ENCODE measurements around the gene CLBA1.
A peak's percentile ranks its signal among the peaks of the same experiment; 100 is the strongest.
"Not testable (repeated sequence)": the region's sequence is repeated elsewhere in the genome, so short reads cannot be mapped to it uniquely, and the experiment has no call there.

CLBA1 gene

GRCh38 chr14:104947881-104948735 lies 37.5 kb upstream of the CLBA1 start:
- DNase-seq = not testable (repeated sequence)

DNA sequence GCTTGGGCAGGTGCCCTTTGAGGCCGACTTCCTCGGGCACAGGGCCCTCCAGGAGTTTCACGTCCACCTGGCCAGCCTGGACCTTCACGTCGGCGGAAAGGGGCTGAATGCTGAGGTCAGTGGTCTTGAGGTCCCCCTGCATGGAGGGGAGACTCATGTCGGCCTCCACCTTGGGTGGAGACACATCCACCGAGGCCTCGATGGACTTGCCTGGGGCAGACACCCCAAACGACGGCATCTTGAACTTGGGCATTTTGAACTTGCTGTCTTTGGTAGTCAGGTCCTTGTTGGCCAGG lies 36.9 kb upstream of the CLBA1 start:
- no peak for DNase-seq

GRCh38 chr14:104949406-104949955 lies 36.1 kb upstream of the CLBA1 start:
- not testable (repeated sequence) for DNase-seq

- no peak for DNase-seq
Observed at GRCh38 chr14:104950021-104950420, 35.6 kb upstream of the CLBA1 start.

DNA sequence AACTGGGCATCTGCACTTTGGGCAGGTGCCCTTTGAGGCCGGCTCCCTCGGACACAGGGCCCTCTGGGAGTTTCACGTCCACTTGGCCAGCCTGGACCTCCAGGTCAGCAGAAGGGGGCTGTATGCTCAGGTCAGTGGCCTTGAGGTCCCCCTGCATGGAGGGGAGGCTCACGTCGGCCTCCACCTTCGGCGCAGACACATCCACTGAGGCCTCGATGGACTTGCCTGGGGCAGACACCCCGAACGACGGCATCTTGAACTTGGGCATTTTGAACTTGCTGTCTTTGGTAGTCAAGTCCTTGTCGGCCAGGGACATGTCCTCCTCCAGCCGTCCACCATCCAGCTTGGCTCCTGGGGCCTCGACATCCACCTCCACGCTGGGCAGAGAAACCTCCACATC lies 34.9 kb upstream of the CLBA1 start:
- not testable (repeated sequence) for DNase-seq

GRCh38 chr14:104951863-104952657 lies 33.5 kb upstream of the CLBA1 start:
- not testable (repeated sequence) for DNase-seq

GRCh38 chr14:104953097-104953496 lies 32.5 kb upstream of the CLBA1 start:
- DNase-seq = no peak

GRCh38 chr14:104953896-104954656 lies 31.5 kb upstream of the CLBA1 start:
- DNase-seq = no peak

DNA sequence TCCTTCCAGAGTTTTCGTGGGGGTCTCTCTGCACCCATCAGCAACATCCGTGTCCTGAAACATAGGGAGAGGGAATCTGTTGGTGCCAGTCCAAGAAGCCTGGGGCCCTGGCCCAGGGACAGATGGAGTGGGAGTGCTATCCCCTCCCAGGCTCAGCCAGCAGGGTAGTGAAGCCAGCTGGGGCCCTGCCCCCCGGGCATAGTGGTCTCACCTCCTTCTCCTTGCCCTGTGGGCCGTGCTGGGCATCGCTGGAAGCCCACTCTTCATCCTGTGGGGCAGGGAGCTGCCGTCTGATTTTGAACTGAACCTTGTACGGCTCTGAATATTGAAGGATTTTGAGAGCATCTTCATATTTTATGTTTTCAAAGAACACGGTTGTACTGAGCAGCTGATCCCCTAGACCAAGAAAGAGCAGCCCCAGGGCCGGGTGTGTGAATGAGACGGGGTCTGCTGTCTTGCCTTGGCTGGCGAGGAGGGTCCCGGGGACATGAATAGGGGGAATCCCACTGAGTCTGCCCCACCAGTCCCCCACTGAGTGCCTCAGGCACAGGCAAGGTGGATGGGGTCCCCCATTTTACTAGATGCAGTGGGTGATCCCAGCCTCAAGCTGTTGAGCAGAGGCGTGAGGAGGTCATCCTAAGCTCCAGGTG lies 30.7 kb upstream of the CLBA1 start:
- no peak for DNase-seq

DNA sequence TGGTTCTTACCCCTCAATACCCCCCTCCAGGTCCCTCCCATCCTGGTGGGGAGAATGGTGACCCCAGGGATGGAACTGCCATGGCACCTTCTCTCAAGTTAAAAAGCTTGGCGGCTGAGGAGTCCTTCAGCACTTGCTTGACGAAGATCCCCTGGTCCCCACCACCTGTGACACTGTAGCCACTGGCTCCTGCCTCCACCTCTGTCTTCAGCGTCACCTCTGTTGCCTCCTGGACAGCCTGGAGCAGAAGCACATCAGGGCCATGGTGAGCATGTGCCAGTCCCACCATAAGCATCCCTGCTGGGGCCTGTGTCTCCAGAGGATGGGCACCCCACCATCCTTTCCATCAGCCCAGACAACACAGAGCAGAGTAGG lies 30.2 kb upstream of the CLBA1 start:
- DNase-seq = no peak

DNA sequence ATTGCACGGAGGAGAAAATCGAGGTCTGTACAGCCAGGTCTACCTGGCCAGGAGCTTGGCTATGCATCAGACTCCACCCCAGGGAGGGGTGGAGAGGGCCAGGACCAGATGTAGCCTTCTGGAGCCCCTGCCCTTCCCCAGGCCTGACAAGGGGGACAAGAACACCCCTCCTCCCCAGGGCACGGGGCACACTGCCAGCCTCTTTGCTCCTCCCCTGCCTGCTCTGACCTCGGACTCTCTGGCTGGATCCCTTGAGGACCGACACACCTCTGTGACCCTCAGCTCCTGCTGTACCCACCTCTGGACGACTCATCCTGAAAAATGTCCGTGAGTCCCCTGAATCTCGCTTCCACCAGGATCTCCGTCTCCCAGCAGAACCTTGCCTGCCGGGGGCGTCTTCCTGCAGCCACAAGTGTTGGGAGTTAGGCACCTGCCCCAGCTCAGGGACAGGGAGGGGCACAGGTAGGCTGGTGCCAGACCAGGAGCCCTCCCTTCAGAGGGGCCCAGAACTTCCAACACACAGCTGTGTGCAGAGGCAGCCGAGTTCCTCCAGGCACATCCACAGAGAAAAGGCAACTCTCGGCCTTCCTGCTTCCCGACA lies 29.2 kb upstream of the CLBA1 start:
- no peak for DNase-seq

DNA sequence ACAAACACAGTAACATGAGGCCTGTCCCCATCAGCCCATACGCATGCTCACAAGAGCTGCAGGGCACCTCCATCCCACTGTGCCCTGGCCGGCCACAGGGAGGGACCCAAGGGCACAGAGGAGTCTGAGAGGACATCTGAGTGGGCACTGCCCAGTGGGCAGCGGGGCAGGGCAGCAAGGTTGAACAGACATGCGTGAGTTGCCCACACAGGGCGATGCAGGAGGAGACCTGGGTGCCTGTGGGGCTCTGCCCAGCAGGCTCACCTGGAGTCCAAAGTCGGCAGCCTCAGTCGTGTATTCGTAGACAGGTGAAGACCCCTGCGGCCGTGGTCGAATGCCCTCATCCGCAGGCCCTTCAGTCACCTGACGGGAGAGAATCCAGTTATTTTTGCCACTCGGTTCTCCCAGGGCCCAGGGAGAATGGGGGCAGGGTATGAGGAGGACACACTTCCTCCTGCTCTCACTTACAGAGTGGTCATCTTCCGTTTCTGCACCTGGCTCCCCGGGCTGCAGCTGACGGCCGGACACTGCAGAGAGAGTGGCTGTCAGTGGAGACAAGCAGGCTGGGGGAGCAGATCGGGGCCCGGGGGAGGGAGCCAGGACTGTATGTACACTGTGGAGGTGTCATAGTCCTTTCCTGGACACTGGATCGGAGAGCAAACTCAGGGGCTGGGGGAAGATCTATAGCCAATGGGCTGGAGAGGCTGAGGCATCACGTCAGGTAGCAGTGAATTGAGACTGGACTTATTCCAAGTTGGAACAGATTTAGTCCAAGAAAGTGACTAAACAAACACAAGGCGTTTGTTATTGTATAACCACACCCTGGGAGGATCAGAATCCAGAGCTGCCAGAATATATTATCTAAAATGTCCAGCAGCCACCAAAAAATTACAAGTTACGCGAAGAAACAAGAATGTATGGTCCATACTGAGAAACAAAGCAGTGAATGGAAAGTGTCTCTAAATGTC lies 28.2 kb upstream of the CLBA1 start:
- DNase-seq = no peak

- DNase-seq = no peak
Observed at GRCh38 chr14:104964546-104964945, 21.0 kb upstream of the CLBA1 start.

- DNase-seq = no peak
Observed at GRCh38 chr14:104965561-104966231, 19.9 kb upstream of the CLBA1 start.

DNA sequence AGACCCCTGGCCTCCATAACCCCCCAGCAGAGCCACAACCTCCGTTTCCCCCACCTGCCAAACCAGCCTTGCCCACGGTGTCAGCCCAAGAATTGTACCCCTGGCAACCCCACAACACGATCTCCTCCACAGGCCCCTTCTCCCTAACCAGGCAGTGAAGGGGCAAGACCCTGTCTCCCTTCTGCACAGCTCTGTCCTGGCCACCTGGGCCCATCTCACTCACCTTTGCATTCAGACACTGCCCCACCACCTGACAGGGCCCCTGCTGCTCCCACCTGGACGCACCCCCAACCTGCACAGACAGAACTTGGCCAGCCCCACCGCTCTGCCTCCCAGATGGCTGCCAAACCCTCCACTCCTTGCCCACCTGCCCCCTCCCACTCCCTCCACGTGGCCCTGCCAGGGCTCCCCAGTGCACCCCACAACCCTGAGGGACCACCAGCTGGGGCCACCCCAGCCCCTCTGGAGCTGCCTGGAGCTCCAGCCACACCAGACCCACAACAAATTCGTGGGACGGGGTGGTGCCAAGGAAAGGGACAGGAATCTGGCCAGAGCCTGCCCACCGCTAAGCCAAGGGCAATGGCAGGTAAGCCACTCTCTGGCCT lies 19.2 kb upstream of the CLBA1 start:
- DNase-seq = no peak

DNA sequence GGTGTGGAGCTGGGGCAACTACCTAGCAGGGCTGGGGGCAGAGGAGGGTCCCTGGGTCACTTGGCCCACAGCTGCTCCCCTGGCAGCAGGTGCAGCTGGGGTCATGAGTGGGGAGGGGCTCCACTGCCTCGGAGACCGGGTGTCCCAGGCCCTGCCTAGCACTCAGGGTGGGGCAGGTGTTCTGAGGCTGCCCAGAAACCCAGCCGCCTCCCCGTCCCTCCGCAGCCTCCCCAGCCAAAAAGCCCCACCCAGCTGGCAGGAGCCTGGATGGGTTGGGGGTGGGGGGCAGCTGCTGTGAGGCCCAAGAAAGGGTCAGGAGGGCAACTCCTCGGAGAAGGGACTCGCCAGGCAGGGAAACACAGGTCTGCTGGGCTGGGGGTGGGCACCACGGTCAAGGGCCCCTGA lies 18.6 kb upstream of the CLBA1 start:
- DNase-seq = no peak

DNA sequence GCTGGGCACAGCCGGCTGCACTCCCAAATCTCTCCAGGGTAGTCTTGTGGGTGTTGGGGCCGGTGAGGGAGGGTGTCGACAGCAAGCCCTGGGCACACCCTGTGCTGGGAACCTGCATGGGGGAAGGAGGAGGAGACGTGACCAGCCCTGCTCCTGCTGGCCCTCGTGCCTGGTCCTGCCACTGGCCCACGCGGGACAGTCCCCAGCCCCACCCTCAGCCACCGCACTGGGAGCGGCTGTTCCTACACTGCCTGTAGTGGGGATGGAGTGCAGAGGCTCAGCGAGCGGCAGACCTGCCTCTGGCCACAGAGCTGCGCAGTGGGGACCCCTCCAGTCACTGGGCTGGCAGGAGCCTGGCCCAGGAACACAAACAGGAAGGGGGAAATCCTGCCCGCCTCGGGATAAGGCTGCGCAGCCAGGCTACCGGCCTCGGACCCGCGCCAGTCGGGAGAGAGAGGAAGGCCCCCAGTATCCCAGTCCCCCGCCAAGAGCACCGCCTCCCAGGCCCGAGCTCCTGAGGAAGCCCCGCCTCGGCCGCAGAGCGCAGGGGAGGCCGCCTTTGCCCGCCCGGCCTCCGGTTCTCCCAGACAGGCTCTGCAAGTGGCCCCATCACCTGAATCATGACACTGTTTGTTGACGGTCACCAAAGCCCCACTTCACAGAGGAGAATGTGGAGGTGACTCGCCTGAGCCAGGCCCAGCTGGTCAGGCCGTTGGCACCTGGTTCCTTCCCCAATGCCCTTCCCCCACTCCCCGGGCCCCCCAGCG lies 18.0 kb upstream of the CLBA1 start:
- DNase-seq = peak; percentile 84

- DNase-seq = peak; percentile 90
Observed at GRCh38 chr14:104968153-104968527, 17.4 kb upstream of the CLBA1 start.
